Caki2 (cell line): ENCODE data around the gene MRPL52. TPM values are rescaled to one million over a fixed set of nuclear protein-coding genes. Genes with fewer than 3 reads are reported as not detected.
"Not testable (repeated sequence)": the region's sequence is repeated elsewhere in the genome, so short reads cannot be mapped to it uniquely, and the experiment has no call there.

ENCODE experiments used
- DNase-seq: peaks from one replicate; pipeline ENCODE4 v3.0.0-alpha.2; 2015; ENCODE audit warnings: low read depth
- in situ Hi-C: cut with HindIII; loops from 2 replicates; pipeline ENCODE4 v1.10.0; 2016; ENCODE audit warnings: low sequenced_read_pairs, low pct_unique_long_range_greater_than_20kb, mixed read lengths
- total RNA-seq: library from RNA; depleted of rRNA; stranded (reverse); fragments of >200 nt; shearing (Covaris generic); gene quantifications from 2 replicates; pipeline ENCODE4 v1.2.3, GENCODE V29; 2014; ENCODE audit warnings: low replicate concordance; rRNA removed

The MRPL52 gene
- 81.2 and 137 TPM in 2 replicates for total RNA-seq

GRCh38 chr14:22829661-22830442, at the start of gene MRPL52:
Gene MRPL52, plus strand, starts transcription at chr14:22829887. Its CDS starts 26 bp downstream, at chr14:22829913.
- peak; percentile 80 for DNase-seq

GRCh38 chr14:22780105-22780679, 49.5 kb upstream of the MRPL52 start:
- in situ Hi-C loops: no loop called here
- peak; percentile 32 for DNase-seq

More at GRCh38 chr14:22829661-22830442, at the start of gene MRPL52:
- in situ Hi-C loops: no loop called here

GRCh38 chr14:22780941-22781300, 48.8 kb upstream of the MRPL52 start:
- in situ Hi-C loops: no loop called here
- DNase-seq: no peak

DNA sequence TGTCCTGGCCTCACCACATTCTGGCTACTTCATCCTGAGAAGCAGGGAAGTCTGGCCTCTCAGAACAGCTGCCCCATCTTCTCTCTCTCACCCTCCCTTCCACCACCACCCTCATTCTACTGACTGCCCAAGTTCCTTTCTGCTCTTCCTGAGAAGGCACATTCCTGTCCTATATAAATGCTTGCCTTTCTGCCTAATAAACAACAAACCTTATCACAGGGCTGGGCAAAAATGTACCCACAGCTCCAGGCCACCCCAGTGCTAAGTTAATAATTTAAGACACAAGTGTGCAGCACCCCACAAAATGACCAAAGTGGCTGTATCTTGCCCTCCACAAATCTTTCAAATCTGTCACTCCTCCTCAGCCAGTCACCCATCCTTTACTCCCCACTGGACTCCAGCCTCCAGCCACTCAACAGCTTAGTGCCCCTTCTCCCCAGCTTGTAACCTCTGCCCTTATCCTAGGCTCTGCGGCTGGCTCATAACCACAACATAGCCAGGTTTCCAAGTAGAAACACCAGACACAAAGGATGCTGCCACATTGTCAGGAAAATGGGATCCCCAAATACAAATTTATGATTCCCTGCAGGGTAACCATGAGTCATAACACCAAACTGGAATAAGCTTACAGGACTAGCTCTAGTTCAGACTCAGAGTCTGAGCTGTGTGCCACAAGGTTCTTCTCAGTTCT, 48.2 kb upstream of the MRPL52 start:
- in situ Hi-C loops: no loop called here
- no peak for DNase-seq

GRCh38 chr14:22786685-22787084, 43.0 kb upstream of the MRPL52 start:
- DNase-seq: no peak
- in situ Hi-C loops: no loop called here

DNA sequence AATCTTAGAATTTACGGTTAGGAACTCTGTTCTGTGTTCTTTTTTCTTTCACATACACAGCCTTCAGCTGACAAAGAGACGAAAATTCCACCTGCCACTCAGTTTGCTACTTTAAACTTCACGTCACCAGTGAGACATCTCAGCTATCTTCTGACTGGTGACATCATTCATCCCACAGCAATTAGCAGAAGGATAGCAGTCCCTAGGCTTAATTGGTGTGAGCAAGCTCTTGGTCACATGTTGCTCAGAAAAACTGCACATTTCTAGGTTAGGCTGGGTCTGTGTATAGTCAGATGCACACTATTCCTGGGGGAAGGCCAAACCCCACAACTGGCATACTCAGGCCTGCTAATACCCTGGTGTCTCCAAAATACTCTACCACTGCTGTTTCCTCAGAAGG, 38.4 kb upstream of the MRPL52 start:
- DNase-seq: peak; percentile 36
- in situ Hi-C loops: no loop called here

DNA sequence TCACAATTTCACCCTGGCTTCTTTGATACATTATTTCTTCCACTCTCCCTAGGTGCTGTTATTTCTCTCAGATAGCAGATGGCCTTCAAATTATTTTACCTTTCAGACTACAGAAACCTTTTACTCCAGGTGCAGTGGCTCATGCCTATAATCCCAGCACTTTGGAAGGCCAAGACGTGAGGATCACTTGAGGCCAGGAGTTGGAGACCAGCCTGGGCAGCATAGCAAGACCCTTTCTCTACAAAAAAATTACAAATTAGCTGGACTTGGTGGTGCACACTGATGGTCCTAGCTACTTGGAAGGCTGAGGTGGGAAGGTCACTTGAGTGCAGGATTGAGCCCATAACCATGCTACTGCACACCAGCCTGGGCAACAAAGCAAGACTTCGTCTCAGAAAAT, 37.5 kb upstream of the MRPL52 start:
- DNase-seq: no peak
- in situ Hi-C loops: no loop called here

- DNase-seq, in situ Hi-C loops: not testable (repeated sequence)
Measured at GRCh38 chr14:22793550-22793949, 36.1 kb upstream of the MRPL52 start.

- no peak for DNase-seq
- in situ Hi-C loops: no loop called here
Measured at GRCh38 chr14:22793976-22794375, 35.7 kb upstream of the MRPL52 start.

- DNase-seq: peak; percentile 21
- in situ Hi-C loops: no loop called here
Measured at GRCh38 chr14:22794551-22794951, 35.1 kb upstream of the MRPL52 start.

DNA sequence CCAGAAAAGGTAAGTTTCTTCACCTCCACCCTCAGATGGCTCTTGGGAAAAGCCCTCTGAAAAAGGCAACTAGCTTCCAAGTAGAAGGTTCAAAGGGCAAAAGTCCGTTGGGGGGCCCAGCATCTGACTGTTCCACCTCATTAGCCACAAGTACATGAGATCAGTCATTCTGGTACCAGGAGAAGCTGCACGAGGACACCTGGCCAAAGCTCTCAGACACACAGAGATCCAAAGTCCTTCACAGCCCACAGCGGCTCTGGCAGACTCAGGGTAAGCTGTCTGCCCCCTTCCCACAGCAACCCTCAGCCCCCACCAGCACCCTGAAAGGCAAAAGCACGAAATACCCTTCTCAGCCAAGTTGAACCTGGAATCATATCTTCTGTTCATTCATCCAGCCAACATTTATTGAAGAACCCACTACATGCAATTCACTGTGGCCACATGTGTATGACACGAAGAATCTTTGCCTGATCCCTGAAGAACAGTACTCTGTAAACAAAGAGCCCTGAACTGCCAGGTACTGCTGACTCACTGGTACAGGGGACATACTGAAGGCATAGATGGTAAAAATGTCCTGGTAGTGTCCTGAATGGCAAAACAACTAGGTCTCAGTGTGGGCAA, 33.5 kb upstream of the MRPL52 start:
- peak; percentile 26 for DNase-seq
- in situ Hi-C loops: no loop called here

DNA sequence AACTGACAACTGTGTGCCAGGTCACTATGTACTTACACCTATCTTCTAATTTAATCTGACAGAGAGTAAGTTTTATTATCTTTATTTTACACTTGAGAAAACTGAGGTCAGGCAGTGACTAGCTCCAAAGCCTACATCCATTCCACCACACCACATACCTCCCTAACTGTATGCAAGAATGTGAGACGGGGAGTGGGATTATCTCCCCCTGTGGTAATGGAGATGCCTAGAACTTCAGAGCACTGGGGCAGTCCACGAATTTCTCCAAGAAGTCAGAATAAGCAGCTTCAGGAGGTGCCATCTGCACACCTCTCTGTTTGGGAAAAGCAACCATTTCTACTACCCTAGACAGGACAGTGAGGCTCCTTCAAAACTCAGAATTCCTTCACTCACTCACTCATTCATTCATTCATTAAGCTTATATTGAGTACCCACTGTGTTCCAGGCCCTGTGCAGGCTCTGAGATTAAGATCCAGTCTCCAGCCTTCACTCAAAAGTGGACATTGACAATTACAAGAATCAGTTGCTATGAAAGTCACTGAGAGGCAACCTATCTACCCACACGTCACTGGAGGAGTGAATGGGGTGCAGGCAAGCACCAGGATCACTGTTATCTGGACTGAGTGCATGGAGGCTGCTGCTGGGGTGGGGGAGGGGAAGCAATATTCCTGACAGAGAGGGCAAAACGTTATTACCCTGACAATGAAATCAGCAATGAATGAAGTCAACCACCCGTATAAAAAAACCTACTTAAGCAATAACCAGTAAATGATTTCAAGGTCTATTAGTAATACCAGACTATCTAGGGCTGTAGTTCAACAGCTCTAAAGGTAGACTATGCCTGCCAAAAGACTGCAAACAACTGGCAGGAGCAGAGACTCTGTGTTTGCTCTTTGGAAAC, 32.4 kb upstream of the MRPL52 start:
- peak; percentile 27 for DNase-seq
- in situ Hi-C loops: no loop called here

DNA sequence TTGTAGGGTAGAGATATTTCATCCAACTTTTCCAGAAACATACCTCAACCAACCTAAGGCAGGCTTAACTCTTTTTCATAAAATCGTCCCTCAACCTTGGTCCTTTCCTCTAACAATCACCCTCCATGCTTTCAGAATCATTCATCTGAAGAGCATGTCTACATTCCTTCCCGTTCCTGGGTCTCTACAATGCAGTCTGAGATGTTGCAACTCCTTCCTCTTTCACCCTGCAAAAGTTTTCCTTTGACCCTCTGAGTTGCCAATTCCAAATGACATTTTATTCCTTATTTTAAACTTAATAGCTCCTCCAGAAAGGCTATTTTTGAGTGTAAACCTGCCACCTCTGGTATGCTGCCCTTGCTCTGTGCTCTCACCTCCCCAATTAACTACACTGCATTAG, 31.2 kb upstream of the MRPL52 start:
- DNase-seq: no peak
- in situ Hi-C loops: no loop called here

DNA sequence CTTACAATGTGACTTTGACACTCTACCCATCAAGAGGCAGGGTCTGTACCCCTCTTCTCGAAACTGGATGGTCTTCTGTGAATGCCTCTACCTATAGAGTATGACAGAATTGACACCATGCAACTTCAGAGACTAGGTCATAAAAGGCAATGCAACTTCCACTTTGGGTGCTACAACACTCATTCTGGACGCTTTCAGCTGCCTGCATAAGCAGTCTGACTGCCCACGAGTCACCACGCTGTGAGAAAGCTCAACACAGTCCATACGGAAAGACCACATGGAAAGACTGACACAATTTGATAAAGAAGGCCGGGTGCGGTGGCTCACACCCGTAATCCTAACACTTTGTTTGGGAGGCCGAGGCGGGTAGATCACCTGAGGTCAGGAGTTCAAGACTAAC, 29.3 kb upstream of the MRPL52 start:
- DNase-seq: no peak
- in situ Hi-C loops: no loop called here

DNA sequence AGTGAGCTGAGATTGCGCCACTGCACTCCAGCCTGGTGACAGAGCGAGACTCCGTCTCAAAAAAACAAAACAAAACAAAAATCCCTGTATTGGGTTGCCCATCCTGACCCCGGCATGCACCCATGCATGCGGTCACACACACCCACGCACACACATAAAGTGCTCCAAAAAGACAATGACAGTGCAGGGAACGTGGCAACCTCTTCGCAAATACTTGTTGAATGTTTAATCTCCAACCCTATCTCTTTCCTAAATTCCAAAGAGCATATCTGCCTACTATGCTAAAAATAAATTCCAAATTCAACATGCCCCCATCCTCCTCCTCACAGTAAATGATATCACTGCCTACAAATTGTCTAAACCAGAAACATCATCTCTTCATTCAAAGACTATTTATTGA, 28.0 kb upstream of the MRPL52 start:
- in situ Hi-C loops: no loop called here
- no peak for DNase-seq

- in situ Hi-C loops: no loop called here
- DNase-seq: no peak
Measured at GRCh38 chr14:22802860-22803686, 26.6 kb upstream of the MRPL52 start.

DNA sequence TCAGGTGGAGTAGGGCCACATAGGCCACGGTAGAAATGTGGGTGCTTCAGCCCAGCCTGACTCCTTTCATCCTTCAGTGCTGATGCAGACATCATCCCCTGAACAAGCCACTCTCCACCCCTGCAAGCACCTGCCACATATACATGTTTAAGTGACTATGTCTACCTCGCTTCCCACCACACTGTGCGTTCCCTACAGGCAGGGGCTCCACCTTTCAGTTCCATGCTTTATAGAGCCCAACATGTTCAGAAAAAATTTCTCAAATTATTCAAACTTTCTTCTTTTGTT, 26.1 kb upstream of the MRPL52 start:
- no peak for DNase-seq
- in situ Hi-C loops: no loop called here
